GM12892 (cell line): ENCODE results near the gene TANK.
A peak's percentile ranks its signal among the peaks of the same experiment; 100 is the strongest.

ENCODE experiments used
- DNase-seq: peaks from one replicate; pipeline ENCODE4 v3.0.0; 2011; ENCODE audit not compliant: insufficient read length
- FAIRE-seq: peaks from 2 replicates; lab custom pipeline; 2011; peaks lifted over from hg19 to GRCh38; lab: Jason Lieb, UNC
- POLR2A ChIP-seq: IDR thresholded peaks from 2 replicates; pipeline ENCODE4 v1.6.1; 2011; ENCODE audit warnings: low read depth, low read length, control low read depth
- POLR2AphosphoS5 ChIP-seq: IDR thresholded peaks from 2 replicates; pipeline ENCODE4 v1.6.1; 2011; ENCODE audit warnings: low read depth, low read length, control low read depth
- TAF1 ChIP-seq: IDR thresholded peaks from 2 replicates; pipeline ENCODE4 v1.6.1; 2011; ENCODE audit warnings: low read depth, mild to moderate bottlenecking, control low read depth, low read length, borderline replicate concordance

Gene TANK

GRCh38 chr2:161159456-161160225, 587 bp upstream of the TANK start:
- DNase-seq = no peak
- FAIRE-seq = no peak
- no peak for TF ChIP-seq POLR2AphosphoS5
- TF ChIP-seq POLR2A = no peak

GRCh38 chr2:161161074-161161706, 962 bp downstream of the TANK start:
- TF ChIP-seq POLR2A = no peak
- no peak for TF ChIP-seq POLR2AphosphoS5
- TF ChIP-seq TAF1 = no peak
- DNase-seq (no peak), FAIRE-seq (no peak)

- FAIRE-seq (peak; percentile 48), DNase-seq (no peak)
- TF ChIP-seq POLR2A = no peak
- TF ChIP-seq POLR2AphosphoS5 = no peak
- no peak for TF ChIP-seq TAF1
Observed at GRCh38 chr2:161163440-161163839, 3.2 kb downstream of the TANK start.

- peak; percentile 60 for FAIRE-seq
- no peak for DNase-seq
- TF ChIP-seq POLR2A (no peak), TAF1 (no peak), POLR2AphosphoS5 (no peak)
Observed at GRCh38 chr2:161164161-161164560, 3.9 kb downstream of the TANK start.

- TF ChIP-seq TAF1 (no peak), POLR2AphosphoS5 (no peak), POLR2A (no peak)
- FAIRE-seq = no peak
- DNase-seq = no peak
Observed at GRCh38 chr2:161165266-161165665, 5.0 kb downstream of the TANK start.

- TF ChIP-seq TAF1 = no peak
- no peak; the same call in 1 of the 2 replicates for TF ChIP-seq POLR2AphosphoS5
- TF ChIP-seq POLR2A = peak; percentile 36; the same call in 1 of the 2 replicates
- FAIRE-seq (no peak), DNase-seq (no peak)
Observed at GRCh38 chr2:161165811-161166210, 5.6 kb downstream of the TANK start.

- no peak for DNase-seq
- FAIRE-seq = peak; percentile 98
- TF ChIP-seq TAF1 (no peak), POLR2A (peak; percentile 70), POLR2AphosphoS5 (peak; percentile 77)
Observed at GRCh38 chr2:161166538-161167409, 6.5 kb downstream of the TANK start.

- DNase-seq = no peak
- TF ChIP-seq POLR2AphosphoS5 (no peak), POLR2A (no peak), TAF1 (no peak)
- FAIRE-seq = no peak
Observed at GRCh38 chr2:161169335-161169734, 9.1 kb downstream of the TANK start.

- TF ChIP-seq POLR2A = no peak
- no peak for TF ChIP-seq POLR2AphosphoS5
- no peak for TF ChIP-seq TAF1
- DNase-seq (no peak), FAIRE-seq (peak; percentile 44)
Observed at GRCh38 chr2:161170377-161170776, 10.1 kb downstream of the TANK start.

GRCh38 chr2:161170958-161171932, 11.0 kb downstream of the TANK start:
- DNase-seq (no peak), FAIRE-seq (peak; percentile 57)
- TF ChIP-seq POLR2A = no peak
- no peak for TF ChIP-seq TAF1
- TF ChIP-seq POLR2AphosphoS5 = no peak
